ENCODE results near the gene ZBTB44. TPM values are rescaled to one million over a fixed set of nuclear protein-coding genes. Genes with fewer than 3 reads are reported as not detected.

Gene ZBTB44
- total and polyA plus RNA-seq, 11 donors = 9.7 to 56.3 (median 37.2) TPM

DNA sequence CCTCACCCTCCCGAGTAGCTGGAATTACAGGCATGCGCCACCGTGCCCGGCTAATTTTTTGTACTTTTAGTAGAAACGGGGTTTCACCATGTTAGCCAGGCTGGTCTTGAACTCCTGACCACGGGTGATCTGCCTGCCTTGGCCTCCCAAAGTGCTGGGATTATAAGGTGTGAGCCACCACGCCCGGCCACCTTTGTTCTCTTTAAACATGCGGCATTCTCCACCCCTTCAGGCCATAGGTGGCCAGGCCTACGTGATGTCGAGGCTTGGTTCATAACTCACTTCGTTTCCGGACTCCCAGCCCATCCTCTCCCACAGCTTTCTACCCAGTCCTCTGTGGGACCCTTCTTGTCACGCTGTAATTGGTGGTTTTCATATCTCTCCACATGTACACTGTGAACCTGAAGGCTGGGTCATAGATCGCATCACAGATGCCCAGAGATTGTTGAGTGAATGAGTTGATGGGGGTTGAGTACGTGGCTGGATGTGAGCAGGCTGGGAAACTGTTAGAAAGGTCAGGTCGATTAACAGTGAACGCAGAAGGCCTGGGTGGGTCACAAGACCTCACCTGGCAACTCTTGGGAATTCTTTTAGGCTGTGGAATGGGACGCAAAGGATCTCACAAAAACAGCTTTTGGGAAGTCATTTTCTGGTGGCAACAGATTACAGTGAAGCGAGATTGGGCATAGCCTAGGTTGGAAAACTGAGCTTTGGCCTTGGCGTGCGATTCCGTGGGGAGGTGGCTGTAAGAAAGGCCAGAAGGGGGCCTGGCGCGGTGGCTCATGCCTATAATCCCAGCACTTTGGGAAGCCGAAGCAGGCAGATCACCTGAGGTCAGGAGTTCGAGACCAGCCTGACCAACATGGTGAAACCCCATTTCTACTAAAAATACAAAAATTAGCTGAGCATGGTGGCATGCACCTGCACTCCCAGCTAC lies 110.7 kb downstream of the ZBTB44 start:
- ATAC-seq = no peak
- Histone ChIP-seq H3K36me3 (no peaks in the 10 kb centered on the region), H3K27ac (no peak overlapping the region), H3K27me3 (no peaks in the 10 kb centered on the region), H3K4me1 (no peaks in the 10 kb centered on the region), H3K9me3 (peaks cover 0 to 5% (median 0%) of the 10 kb centered on the region in 12 donors), H3K4me3 (no peak overlapping the region)
- WGBS, 4 donors = 88 to 96% (median 95%) methylated on average over 27 of the region's 27 CpGs
- no peak for DNase-seq
- no peak for TF ChIP-seq POLR2A (IDR thresholded peaks at IDR 0.05)
- TF ChIP-seq, protein P1, sequence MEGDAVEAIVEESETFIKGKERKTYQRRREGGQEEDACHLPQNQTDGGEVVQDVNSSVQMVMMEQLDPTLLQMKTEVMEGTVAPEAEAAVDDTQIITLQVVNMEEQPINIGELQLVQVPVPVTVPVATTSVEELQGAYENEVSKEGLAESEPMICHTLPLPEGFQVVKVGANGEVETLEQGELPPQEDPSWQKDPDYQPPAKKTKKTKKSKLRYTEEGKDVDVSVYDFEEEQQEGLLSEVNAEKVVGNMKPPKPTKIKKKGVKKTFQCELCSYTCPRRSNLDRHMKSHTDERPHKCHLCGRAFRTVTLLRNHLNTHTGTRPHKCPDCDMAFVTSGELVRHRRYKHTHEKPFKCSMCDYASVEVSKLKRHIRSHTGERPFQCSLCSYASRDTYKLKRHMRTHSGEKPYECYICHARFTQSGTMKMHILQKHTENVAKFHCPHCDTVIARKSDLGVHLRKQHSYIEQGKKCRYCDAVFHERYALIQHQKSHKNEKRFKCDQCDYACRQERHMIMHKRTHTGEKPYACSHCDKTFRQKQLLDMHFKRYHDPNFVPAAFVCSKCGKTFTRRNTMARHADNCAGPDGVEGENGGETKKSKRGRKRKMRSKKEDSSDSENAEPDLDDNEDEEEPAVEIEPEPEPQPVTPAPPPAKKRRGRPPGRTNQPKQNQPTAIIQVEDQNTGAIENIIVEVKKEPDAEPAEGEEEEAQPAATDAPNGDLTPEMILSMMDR (IDR thresholded peaks at IDR 0.05) = no peak
- intact Hi-C loops (cut with DNase I) = no loop called here

DNA sequence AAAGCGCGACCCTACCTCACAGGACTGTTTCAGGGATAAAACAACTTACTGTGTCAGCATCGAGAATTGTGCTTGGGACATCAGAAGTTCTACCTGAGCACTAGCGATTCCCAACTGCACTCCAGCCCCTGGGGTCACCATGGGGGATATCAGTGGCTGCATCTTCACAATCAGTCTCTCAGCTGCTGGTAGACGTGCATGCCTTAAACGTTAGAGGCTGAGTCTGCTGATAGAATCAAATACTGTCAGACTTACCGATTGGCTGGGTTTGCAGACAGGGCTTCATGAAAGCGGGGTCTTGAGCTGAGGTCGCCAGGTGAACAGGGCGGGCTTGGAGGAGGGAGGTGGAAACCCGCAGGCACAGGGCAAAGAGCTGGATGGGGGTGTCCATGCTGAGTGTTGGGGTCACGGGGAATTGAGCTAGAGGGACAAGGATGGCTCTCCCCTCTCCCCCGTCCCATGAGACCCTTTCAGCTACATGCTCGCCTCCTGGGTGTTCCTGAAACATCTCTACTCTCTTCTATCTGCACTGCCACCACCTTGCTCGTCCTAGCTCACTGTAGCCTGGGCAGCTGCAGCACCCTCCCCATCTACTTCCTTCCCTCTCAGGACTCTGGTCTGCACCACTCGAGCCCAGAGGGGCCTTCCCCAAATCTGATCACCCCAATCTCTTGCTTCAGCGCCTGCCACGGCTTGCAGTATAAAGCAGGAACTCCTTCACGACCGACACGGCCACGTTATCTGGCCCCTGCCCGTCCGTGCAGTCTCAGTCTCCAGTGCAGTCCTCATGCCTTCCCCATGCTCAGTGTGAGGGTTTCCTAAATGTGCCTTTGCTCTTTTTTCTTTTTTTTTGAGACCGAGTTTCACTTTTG lies 111.7 kb downstream of the ZBTB44 start:
- Histone ChIP-seq H3K27ac (no peak overlapping the region), H3K36me3 (no peaks in the 10 kb centered on the region), H3K9me3 (peaks cover 0 to 5% (median 0%) of the 10 kb centered on the region in 12 donors), H3K27me3 (no peaks in the 10 kb centered on the region), H3K4me1 (no peaks in the 10 kb centered on the region), H3K4me3 (no peak overlapping the region)
- TF ChIP-seq POLR2A (IDR thresholded peaks at IDR 0.05) = no peak
- TF ChIP-seq, protein P1 (IDR thresholded peaks at IDR 0.05) = no peak
- intact Hi-C loops (cut with DNase I) = no loop called here
- no peak for ATAC-seq
- WGBS, 4 donors = 82 to 91% (median 87%) methylated on average over 25 of the region's 25 CpGs
- no peak for DNase-seq

DNA sequence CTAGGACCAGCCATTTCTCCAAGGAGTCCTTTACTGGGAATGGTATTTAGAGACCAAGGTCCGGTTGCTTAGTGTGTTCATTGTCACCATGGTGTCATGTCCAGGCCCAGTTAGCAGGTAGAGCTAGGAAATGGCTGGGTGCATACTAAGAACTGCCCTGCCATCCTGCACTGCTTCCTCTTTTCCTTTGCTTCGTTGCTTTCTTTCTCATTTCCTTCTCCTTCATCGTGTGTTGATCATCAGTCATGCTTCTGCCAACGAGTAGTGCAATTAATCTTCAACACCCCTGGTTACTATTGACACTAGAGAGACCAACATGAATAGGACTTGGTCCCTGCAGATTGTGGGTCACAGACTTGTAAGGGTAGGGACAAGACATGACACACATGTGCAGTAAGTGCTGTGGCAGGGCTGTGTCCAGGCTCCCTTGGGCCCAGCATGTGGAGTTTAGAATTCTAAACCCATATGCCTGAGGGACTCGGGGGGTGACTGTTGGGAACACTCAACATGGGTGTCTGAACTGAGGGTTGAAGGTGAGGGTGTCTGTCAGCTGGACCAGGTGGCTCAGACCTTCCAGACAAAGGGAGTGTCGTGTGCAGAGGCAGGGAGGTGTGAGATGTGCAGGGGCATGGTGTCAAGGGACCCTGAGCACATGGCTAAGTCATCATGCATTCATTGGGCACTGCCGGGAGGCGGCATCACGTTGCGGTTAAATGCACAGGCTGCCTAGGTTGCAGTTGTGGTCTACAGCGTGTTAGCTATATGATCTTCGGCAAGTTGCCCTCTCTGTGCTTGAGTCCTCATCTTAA lies 112.5 kb downstream of the ZBTB44 start:
- intact Hi-C loops (cut with DNase I) = no loop called here
- WGBS, 4 donors = 85 to 91% (median 88%) methylated on average over 12 of the region's 12 CpGs
- no peaks in the 10 kb centered on the region for H3K27me3 ChIP-seq
- H3K9me3 ChIP-seq = peaks cover 0 to 5% (median 0%) of the 10 kb centered on the region in 12 donors
- H3K4me3 ChIP-seq = no peak overlapping the region
- no peaks in the 10 kb centered on the region for H3K36me3 ChIP-seq
- H3K27ac ChIP-seq = no peak overlapping the region
- TF ChIP-seq POLR2A (IDR thresholded peaks at IDR 0.05) = no peak
- TF ChIP-seq, protein P1 (IDR thresholded peaks at IDR 0.05) = no peak
- DNase-seq = peak in 1 of 5 donors; percentile 9
- ATAC-seq = no peak
- no peaks in the 10 kb centered on the region for H3K4me1 ChIP-seq
